HG02588 (cell line): ENCODE measurements around the gene PRDM7.
"Not testable (repeated sequence)": the region's sequence is repeated elsewhere in the genome, so short reads cannot be mapped to it uniquely, and the experiment has no call there.

Experiments used
- ATAC-seq: cut with Tn5 transposase; IDR thresholded peaks from one replicate; pipeline ENCODE4 v1.9.1; 2021; ENCODE audit warnings: mild to moderate bottlenecking, moderate library complexity; ENCODE audit not compliant: unreplicated experiment

The PRDM7 gene

DNA sequence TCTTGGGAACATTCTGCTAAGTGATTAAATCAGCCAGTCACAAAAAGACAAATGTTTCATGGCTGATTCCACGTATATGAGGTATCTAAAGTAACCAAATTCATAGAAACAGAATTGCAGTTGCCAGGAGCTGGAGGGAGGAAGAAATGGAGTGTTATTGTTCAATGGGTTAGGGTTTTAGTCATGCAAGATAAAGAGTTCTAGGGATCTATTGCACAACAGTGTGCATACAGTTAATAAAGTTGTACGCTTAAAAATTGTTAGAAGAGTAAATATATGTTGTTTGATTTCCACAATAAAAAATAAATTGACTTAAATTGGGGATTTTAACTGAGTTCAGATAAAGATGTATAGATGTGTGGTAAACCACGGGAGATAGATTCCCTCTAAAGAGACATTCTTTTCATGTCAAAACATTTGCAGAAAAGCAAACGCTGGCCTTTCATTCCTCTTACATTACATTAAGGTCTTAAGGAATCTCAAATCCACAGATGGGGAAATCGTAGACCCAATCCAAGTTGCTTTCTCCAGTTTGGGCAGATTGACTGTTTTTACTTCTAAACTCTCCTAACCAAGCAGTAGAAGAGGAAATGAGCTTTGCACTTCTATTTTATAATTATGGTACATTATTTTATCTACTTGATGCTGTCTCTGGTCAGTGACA lies 4.6 kb downstream of the PRDM7 start:
- no peak for ATAC-seq

DNA sequence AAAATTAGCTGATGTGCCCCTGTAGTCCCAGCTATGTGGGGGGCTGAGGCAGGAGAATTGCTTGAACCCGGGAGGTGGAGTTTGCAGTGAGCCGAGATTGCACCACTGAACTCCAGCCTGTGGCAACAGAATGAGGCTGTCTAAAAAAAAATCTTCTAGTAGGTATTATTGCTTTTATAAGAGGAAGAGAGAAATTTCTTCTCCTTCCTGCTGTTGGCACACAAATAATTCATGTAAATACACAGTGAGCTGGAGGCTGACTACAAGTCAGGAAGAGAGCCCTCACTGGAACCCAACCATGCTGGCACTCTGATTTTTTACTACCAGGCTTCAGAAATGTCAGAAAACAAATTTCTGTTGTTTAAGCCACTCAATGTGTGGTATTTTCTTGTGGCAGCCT lies 6.7 kb downstream of the PRDM7 start:
- ATAC-seq, result no peak

DNA sequence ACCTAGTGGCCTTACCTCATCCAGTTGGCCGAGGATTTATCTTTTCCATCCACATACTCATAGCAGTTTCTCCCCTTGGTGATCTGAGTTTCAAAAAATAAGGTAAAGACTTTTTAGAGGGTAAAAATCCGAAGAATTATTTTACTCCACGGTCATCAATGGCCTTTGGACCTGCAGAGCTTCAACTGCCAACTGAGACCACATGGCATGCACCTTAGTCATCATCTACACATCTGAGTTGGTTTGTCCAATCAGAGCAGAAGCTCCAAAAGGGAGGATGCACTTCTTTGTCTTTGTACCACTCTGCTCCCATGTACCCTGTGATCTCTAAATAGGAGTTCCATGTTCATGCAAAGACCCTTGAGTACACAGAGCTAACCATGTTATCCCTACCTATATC lies 15.7 kb downstream of the PRDM7 start:
- no peak for ATAC-seq

DNA sequence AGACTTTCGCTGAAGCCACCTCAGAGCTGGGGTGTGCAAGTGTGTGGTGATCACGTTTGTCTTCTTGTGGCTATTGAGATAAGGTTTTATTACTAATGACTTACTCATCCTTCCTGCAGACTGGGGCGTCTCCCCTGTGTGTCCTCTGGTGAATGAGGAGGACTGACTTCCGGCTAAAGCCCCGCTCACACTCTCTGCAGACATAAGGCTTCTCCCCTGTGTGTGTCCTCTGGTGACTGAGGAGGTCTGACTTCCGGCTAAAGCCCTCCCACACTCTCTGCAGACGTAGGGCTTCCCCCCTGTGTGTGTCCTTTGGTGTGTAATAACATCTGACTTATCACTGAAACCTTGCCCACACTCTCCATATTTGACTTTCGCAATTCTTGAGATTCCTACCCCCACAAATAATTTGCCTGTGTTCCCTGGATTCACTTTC lies 19.4 kb downstream of the PRDM7 start:
- ATAC-seq, result no peak

DNA sequence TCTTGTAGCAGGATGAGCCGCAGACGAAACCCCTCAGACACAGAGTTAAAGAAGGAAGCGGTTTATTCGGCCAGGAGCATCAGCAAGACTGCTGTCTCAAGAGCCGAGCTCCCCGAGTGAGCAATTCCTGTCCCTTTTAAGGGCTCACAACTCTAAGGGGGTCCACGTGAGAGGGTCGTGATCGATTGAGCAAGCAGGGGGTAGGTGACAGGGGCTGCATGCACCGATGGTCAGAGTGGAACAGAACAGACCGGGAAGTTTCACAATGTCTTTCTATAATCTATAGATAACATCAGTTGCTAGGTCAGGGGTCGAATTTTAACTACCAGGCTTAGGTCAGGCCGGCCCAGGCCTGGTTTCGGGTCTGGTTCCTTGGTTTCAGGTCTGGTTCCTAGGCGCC lies 20.6 kb downstream of the PRDM7 start:
- not testable (repeated sequence) for ATAC-seq

DNA sequence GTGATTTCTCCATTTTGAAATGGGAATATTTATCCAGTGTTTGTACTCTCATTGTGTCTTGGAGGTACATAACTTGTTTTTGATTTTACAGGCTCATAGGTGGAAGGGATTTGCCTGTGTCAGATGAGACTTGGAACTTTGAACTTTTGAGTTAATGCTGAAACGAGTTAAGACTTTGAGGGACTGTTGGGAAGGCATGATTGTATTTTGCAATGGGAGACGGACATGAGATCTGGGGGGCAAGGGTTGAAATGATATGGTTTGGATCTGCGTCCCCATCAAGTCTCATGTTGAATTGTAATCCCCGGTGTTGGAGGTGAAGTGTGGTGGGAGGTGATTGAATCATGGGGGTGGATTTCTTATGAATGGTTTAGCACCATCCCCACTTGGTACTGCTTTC lies 21.8 kb downstream of the PRDM7 start:
- ATAC-seq, result no peak

DNA sequence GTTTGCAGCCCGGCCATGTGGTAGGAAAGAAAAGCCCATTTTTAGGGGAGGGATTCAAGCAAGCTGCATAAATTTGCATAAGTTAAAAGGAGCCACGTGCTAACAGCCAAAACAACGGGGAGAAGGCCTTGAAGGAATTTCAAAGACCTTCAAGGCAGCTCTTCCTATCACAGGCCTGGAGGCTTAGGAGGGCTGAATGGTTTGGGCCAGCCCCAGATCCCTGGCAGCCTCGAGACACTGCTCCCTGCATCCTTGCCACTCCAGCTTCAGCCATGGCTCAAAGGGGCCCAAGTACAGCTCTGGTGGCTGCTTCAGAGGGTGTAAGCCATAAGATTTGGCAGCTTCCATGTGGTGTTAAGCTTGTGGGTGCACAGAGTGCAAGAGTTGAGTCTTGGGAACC lies 22.6 kb downstream of the PRDM7 start:
- no peak for ATAC-seq

DNA sequence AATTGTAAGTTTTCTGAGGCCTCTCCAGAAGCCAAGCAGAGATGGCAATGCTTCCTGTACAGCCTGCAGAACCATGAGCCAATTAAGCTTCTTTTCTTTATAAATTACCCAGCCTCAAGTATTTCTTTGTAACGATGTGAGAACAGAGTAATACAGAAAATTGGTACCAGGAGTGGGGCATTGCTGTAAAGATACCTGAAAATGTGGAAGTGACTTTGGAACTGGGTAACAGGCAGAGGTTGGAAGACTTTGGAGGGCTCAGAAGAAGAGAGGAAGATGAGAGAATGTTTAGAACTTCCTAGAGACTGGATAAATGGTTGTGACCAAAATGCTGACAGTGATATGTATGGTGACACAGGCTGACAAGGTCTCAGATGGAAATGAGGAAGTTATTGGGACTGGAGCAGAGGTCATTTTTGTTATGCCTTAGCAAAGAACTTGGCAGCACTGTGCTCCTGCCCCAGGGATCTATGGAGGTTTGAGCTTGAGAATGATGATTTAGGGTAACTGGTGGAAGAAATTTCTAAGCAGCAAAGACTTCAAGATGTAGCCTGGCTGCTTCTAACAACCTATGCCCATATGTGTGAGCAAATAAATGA lies 23.1 kb downstream of the PRDM7 start:
- ATAC-seq, result no peak

DNA sequence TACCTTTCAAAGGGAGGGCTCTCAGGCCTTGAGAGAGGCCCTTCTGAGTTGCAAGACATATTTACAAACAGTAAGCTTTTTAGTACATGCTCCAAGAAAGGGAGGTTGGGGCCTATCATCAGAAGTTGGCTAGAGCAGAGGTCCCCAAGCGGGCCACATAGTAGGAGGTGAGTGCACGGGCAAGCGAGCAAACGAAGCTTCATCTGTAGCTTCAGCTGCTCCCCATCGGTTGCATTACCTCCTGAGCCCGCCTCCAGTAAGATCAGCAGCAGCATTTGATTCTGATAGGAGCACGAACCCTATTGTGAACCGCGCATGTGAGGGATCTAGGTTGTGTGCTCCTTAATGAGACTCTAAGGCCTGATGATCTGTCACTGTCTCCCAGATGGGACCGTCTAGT lies 26.2 kb downstream of the PRDM7 start:
- no peak for ATAC-seq

DNA sequence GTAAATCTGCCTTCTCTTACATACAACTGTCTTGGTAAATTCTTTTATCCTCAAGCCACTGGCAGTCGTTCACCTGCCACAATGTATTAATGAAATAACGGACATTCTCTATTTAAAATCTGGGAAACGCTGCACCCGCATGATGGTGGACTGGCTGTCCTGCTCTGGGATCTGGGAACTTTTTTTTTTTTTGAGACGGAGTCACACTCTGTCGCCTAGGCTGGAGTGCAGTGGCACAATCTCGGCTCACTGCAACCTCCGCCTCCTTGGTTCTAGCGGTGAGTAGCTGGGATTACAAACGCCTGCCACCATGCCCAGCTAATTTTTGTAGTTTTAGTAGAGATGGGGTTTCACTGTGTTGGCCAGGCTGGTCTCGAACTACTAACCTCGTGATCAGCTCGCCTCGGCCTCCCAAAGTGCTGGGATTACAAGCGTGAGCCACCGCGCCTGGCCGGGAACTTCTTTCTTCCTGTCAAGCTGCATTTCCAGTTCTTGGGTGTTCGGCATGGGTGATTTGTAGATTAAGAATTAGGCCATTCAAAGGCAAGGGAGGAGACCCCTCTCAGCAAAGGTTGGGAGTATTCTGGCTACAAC lies 28.3 kb downstream of the PRDM7 start:
- no peak for ATAC-seq

DNA sequence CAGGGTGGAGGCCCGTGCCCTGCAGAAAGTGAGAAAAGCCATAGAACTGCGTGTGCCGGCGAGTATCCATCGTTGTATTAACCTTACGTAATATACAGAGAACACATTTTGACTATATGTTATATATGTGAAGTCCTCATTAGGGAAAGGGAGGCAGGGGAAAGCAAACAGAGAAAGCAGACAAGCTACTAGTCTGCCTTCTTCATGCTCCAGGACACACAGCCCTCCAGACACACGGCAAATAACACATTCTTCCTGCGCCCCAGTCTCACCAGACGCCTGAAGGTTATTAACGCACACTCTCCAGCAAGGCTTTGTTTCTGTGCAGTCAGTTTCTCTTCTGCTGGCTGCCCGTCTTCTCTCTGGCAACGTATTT lies 28.8 kb downstream of the PRDM7 start:
- ATAC-seq, result no peak

DNA sequence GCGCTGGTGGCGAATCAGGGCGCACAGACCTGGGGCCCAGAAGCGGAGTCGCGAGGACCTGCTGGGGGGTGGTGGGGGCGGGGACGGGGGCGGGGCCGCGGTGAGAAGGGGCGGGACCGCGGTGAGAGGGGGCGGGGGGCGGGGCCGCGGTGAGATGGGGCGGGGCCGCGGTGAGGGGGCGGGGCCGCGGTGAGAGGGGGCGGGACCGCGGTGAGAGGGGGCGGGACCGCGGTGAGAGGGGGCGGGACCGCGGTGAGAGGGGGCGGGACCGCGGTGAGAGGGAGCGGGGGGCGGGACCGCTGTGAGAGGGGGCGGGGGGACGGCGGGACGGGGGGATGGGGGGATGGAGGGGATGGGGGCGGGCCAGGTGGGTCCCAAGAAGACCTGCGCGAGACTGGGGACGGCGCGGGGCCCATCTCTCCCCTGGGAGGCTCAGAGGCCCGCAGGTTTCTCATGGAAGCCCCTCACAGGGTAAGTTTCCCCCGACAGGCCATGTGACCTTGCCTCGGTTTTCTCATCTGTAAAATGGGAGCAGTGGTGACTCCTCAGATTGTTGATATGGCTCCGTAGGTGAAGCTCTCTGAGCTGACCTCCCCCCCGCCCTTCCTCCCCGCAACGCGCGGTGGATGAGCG lies 29.3 kb downstream of the PRDM7 start:
- ATAC-seq, result no peak

DNA sequence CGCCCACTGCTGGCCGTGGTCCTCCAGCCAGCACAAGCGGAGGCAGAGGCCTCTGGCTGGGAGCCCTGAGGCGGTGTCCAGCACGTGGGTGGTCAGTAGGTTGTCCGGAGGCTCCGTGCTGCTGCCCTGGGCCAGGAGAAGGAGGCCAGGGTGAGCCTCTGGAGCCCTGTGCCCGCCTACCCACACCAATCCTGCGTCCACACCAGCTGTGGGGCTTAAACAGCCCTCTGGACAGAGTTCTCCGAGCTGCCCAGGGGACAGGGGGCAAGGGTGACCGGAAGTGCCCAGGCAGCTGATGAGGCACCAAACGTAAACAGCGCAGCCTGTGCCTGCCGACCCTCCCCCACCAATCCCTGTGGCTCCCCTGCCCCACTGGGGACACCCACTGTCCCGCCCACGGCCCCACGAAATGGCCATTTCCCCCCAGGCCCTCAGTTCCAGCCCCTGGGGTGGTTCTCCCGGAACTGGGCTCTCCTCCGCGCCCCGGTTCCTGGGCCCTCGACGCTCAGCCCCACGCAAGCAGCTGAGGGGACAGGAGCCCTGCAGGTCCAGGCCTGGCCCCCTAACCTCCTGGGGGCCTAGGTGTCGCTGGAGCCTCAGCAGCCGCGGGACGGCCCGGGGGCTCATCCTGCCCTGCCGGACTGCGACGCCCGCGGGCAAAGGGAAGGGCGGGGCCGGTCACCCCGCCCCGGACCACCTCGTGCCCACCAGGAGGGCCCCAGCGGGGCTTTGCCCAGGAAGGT lies 30.0 kb downstream of the PRDM7 start:
- no peak for ATAC-seq

DNA sequence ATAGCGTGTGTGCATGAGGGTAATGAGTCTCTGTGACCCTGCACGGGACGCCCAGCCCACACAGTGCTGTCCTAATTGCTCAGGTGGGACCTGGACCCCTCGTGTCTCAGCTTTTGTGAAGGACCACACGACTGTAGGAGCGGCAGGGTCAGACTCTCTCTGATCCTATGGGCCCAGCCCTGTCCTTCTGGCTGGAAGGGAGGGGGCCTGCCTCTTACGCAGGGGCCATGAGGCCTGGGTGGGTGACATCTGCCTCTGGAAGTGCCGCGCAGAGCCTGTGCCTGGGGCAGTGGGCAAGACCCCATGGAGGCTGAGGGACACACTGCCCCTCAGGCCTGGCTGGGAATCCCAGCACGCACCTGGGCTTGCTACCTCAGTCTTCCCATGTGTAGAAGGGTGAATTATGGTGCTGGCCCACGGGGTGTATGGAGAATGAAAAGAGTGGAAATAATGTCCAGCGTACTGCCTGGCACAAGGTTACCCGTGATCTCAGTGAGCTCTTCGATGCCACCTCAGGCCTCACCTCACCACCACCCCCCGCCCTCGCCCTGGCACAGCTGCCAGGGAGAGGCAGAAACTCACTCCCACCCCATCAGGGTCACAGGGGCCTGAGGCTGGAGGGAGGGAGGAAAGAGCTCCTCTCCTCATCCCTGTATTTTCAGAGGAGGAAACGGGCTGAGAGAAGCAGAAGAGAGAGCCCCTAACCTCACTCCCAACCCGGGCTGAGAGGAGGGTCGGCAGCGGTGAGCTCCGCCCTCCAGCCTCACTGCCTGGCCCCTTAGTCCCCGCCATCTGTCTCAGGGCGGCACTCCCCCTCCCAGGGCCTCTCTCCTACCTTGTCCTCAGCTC lies 30.8 kb downstream of the PRDM7 start:
- ATAC-seq, result no peak

DNA sequence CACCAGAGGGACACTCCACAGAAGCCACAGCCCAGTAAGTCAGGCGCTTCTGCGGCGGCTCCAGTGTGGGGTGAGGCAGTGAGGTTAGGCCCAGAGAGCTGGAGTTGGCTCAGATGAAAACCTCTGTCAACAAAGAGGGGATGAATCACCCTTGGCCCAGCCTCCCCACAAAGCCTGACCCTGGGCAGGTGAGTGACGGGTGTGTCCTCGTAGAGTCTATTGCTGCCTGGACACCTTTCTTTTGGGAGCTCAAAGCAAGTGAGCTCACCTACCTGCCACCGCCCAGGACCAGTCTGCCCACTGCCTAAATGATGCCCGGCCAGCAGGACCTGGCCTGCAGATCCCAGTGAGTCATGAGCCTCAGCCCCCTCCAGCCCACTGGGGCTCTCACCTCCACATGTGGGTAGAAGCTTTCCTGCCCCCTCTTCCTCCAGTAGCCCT lies 33.0 kb downstream of the PRDM7 start:
- ATAC-seq, result no peak

DNA sequence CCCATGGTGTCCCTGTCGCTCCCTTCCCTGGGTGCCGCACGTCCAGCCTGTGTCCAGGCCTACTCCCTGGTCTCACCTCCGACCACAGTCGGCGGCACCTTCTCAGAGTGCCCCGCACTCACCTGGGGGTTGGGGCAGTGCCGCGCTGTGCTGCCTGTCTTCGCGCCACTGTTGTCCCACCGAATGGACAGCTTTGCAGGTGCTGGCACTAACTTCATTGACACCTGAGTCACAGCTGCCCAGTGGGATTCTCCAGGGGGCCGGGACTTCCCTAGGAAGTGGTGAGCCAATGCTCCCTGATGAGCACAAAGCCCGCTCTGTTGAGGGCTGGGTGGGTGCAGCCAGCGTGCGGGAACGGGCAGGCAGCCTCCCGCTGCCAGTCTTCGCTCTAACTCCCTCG lies 33.6 kb downstream of the PRDM7 start:
- ATAC-seq, result no peak

DNA sequence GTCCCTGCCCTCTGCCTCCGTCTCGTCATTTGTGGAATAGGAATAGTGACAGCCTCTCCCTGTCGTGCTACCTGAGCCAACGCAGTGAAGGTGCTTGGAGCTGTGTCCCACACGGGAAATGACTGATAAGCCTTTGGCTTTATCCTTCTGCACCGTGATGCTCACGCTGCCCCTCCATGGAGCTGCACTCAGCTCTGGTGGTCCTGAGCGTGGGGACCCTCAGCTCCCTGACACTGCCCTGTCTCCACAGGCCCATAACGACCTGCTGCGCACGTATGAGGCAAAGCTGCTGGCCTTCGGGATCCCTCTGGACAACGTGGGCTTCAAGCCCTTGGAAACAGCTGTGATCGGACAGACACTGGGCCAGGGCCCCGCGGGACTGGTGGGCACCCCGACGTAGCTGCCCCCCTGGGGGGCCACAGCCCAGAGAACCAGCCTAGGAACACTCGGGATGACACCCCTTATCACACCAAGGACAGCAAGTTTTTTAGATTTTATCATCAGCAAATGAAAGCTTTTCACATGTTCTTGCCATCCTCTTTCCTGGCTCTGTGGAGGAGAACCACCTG lies 34.1 kb downstream of the PRDM7 start:
- ATAC-seq, result no peak

DNA sequence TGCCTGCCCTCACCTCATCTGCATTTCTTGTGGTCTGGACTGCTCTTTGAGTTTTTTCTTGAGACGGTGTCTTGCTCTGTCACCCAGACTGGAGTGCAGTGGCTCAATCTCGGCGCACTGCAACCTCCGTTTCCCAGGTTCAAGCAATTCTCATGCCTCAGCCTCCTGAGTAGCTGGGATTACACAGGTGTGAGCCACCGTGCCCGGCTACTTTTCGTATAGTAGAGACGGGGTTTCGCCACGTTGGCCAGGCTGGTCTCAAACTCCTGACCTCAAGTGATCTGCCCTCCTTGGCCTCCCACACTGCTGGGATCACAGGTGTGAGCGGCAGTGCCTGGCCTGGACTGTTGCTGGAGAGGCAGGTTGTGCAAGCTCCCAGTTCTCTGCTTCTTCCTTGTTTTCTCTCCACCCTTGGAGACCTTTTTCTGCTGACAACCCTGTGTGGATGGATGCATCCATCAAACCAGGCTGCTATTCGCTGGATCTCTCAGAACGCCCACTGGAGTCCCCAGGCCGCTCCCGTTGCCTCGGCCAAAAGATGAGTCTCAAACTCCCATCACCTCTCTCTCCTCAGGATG lies 35.1 kb downstream of the PRDM7 start:
- no peak for ATAC-seq

DNA sequence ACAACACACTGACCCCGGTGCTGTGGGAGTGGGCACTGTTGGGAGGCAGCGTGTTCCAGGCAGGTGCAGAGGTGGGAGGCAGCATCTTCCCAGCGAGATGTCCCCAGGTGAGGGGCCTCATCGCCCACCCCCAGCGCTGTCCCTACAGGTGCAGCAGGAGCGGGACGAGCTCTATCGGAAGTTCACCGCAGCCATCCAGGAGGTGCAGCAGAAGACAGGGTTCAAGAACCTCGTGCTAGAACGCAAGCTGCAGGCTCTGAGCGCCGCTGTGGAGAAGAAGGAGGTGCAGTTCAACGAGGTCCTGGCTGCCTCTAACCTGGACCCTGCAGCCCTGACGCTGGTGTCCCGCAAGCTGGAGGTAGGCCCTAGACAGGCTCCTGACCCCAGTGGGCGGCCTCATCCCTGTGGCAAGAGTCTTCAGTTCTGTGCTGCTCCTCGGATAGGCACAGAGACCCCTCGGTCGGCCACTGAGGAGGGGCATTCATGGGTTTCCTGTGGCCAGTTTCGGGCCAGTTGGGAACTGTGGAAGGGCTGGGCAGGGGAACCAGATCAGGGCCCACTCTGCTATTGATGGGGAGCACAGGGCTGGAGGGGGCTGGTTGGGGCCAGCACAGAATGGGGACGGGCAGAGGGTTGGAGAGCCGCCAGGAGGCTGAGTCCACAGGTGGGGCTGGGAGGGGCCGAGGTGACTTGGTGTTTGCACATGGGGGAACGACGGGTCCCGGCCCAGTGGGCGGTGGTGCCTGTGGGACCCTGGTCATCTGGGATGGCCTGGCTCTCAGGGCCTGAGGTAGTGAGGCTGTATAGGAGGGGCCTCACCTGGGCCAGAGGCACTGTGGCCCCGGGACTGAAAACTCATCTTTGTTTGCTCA lies 36.7 kb downstream of the PRDM7 start:
- ATAC-seq, result no peak
